HepG2 (cell line): Measurements from ENCODE around the gene CAMTA1. TPM values are rescaled to one million over a fixed set of nuclear protein-coding genes. Genes with fewer than 3 reads are reported as not detected.

Experiments used
- ATAC-seq: fragments of 200-7000 bp; cut with Tn5 transposase; 3 replicates; pipeline ENCODE4 v1.9.1; 2020; ENCODE audit warnings: mild to moderate bottlenecking, moderate library complexity
- BruUV-seq: library from RNA; stranded (reverse); fragments of 400-500 nt; replicated peaks from 2 replicates; lab custom pipeline; 2021; lab: Mats Ljungman, UMichigan
- CTCF ChIA-PET: fragments of 300-600 bp; formaldehyde crosslinking; extraction: SDS; loops from one replicate; lab custom pipeline; 2021; ENCODE audit warnings: low total read pairs, inconsistent platforms, low intra/inter-chr PET ratio; lab: Yijun Ruan, JAX
- POLR2A ChIA-PET: fragments of 350-600 bp; sonication (Branson Sonifier 250); formaldehyde crosslinking; loops from one replicate; lab custom pipeline; 2020; ENCODE audit warnings: antibody characterized with exemption, inconsistent platforms; lab: Yijun Ruan, JAX
- DNase-seq: peaks from one replicate; pipeline ENCODE4 v3.0.0-alpha.2; 2015; ENCODE audit warnings: low spot score
- FAIRE-seq: peaks from 3 replicates; lab custom pipeline; 2011; peaks lifted over from hg19 to GRCh38; lab: Jason Lieb, UNC
- H2AFZ ChIP-seq: one replicate; pipeline ENCODE4 v1.6.1; 2011; ENCODE audit warnings: low read length, inconsistent platforms
- H3K27ac ChIP-seq: fragments of 300-600 bp; 3 replicates; pipeline ENCODE4 v1.8.0; 2011; ENCODE audit warnings: mixed run types, mild to moderate bottlenecking, mixed read lengths, low read length, inconsistent platforms; ENCODE audit not compliant: insufficient read depth; ENCODE audit errors: extremely low read length
- H3K27me3 ChIP-seq, 2 experiments: fragments of 200-600 bp in 1 of 2; 2 replicates in 1 of 2; 3 replicates in 1 of 2; pipeline versions ENCODE4 v1.6.0 to v1.8.0; 2011; ENCODE audit warnings: low read length in 2 of 2, mild to moderate bottlenecking in 2 of 2, moderate library complexity in 2 of 2, inconsistent platforms in 1 of 2; ENCODE audit not compliant: insufficient read depth in 2 of 2, control insufficient read depth in 1 of 2
- H3K36me3 ChIP-seq, 2 experiments: fragments of 200-600 bp in 1 of 2; replicated peaks in 1 of 2; 2 replicates in 1 of 2; 3 replicates in 1 of 2; pipeline versions ENCODE4 v1.5.1 to v1.8.0; 2011; ENCODE audit warnings: low read length in 2 of 2, inconsistent platforms in 1 of 2; ENCODE audit not compliant: insufficient read depth in 2 of 2, control insufficient read depth in 1 of 2
- H3K4me1 ChIP-seq: 2 replicates; pipeline ENCODE4 v1.5.1; 2012; ENCODE audit warnings: low read length, inconsistent platforms; ENCODE audit not compliant: insufficient read depth
- H3K4me2 ChIP-seq: 2 replicates; pipeline ENCODE4 v1.6.0; 2011; ENCODE audit warnings: low read depth, low read length, inconsistent platforms
- H3K4me3 ChIP-seq, 3 experiments: fragments of 200-600 bp in 1 of 3; sonication (generic), shearing (Covaris generic) in 1 of 3; replicated peaks in 1 of 3; 2 replicates each; pipeline ENCODE4 v1.5.1; 2011 to 2016; ENCODE audit warnings: low read length in 3 of 3, inconsistent platforms in 2 of 3, low read depth in 2 of 3, mild to moderate bottlenecking in 2 of 3, control low read depth in 1 of 3, mixed read lengths in 1 of 3; ENCODE audit not compliant: insufficient read depth in 1 of 3
- H3K79me2 ChIP-seq: one replicate; pipeline ENCODE4 v1.6.1; 2011; ENCODE audit warnings: low read length, inconsistent platforms; ENCODE audit not compliant: insufficient read depth
- H3K9ac ChIP-seq: 2 replicates; pipeline ENCODE4 v1.6.0; 2011; ENCODE audit warnings: mild to moderate bottlenecking, low read depth, low read length, inconsistent platforms; ENCODE audit not compliant: insufficient read depth
- H3K9me3 ChIP-seq: 2 replicates; pipeline ENCODE4 v1.5.1; 2012; ENCODE audit warnings: mild to moderate bottlenecking, low read length
- H4K20me1 ChIP-seq: 2 replicates; pipeline ENCODE4 v1.6.0; 2011; ENCODE audit warnings: inconsistent platforms, mild to moderate bottlenecking, low read length, moderate library complexity; ENCODE audit not compliant: insufficient read depth
- TBX3 ChIP-seq: fragments of 450-650 bp; IDR thresholded peaks from 2 replicates; pipeline ENCODE4 v1.6.1; 2017; ENCODE audit warnings: antibody characterized with exemption, mild to moderate bottlenecking, inconsistent platforms, borderline replicate concordance
- WGBS: methylation state at CpG from one replicate; pipeline ENCODE4 v1.1.6; 2017; ENCODE audit warnings: low lambda C conversion rate; 5-methylcytosine and 5-hydroxymethylcytosine counted together
- in situ Hi-C: cut with HindIII; loops from 2 replicates; pipeline ENCODE4 v1.10.0; 2017; ENCODE audit warnings: low pct_unique_long_range_greater_than_20kb; ENCODE audit not compliant: extremely low pct_ligation_motif_present
- intact Hi-C: fragments of 100-400 bp; cut with micrococcal nuclease; formaldehyde crosslinking; loops from one replicate; pipeline ENCODE4 v1.10.0; 2022; ENCODE audit not compliant: unreplicated experiment
- polyA plus RNA-seq, 8 experiments: library from polyadenylated mRNA; depleted of rRNA in 3 of 8; stranded (reverse) in 7 of 8; unstranded in 1 of 8; fragments of >200 nt; fragmentation: Illumina TruSeq in 4 of 8; extraction: Trizol in 4 of 8; gene quantifications; 2 replicates each; pipeline versions ENCODE4 v1.2.1 to v1.2.3, GENCODE V29; 2011 to 2016; ENCODE audit warnings: low read depth in 4 of 8, missing spikeins in 1 of 8, mixed read lengths in 1 of 8; ENCODE audit not compliant: insufficient read depth in 1 of 8
- total RNA-seq, 5 experiments: library from RNA; depleted of rRNA; stranded (reverse); fragments of >200 nt; fragmentation: Illumina TruSeq; extraction: Trizol; gene quantifications; 2 replicates each; pipeline ENCODE4 v1.2.3, GENCODE V29; 2016; ENCODE audit warnings: low read depth in 1 of 5
- TF ChIP-seq, protein P1 (sequence below), 2 experiments: fragments of 450-650 bp in 1 of 2; sonication (generic) in 1 of 2; formaldehyde crosslinking in 1 of 2; IDR thresholded peaks; 2 replicates each; pipeline versions ENCODE4 v1.6.1 to v1.8.0; 2016 to 2022; ENCODE audit warnings: antibody characterized with exemption in 1 of 2, mild to moderate bottlenecking in 1 of 2, missing genetic modification reagents in 1 of 2
- TF ChIP-seq, protein P2 (sequence below): sonication (generic); formaldehyde crosslinking; IDR thresholded peaks from 2 replicates; pipeline ENCODE4 v1.5.0; 2020; ENCODE audit warnings: missing genetic modification reagents

CAMTA1 gene
- total and polyA plus RNA-seq, 2 of the 13 experiments (the other 11 are each of a cell fraction or from before 2014, with no cell fraction given): 25.0 to 36.4 TPM

DNA sequence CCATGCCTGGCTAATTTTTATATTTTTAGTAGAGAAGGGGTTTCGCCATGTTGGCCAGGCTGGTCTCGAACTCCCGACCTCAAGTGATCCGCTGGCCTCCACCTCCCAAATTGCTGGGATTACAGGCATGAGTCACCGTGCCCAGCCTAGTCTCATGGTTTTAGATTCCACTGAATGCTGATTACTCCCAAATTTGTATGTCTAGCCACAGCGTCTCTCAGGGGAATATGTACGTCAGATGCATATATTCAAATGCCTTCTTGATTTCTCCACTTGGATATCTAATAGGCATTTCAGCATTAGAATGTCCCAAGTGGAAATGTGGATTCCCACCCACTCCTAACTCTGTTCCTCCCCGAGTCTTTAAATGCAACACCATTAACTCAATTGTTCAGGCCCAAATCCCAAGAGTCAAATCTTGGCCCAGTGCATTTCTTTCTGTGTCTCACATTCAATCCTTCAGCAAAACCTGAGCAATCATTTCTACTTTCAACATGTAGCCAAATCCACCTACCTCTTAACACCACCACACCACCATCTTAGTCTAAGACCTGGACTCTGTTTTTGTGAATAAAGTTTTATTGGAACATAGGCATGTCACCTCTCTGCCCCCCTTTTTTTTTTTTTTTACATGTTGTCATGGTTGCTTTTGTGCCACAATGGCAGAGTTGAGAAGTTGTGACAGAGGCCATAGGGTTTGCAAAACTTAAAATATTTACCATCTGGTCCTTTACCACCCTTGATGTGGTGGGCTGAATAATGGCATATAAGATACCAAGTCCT is 9.8 kb upstream of the CAMTA1 start:
- TF ChIP-seq, protein P1, sequence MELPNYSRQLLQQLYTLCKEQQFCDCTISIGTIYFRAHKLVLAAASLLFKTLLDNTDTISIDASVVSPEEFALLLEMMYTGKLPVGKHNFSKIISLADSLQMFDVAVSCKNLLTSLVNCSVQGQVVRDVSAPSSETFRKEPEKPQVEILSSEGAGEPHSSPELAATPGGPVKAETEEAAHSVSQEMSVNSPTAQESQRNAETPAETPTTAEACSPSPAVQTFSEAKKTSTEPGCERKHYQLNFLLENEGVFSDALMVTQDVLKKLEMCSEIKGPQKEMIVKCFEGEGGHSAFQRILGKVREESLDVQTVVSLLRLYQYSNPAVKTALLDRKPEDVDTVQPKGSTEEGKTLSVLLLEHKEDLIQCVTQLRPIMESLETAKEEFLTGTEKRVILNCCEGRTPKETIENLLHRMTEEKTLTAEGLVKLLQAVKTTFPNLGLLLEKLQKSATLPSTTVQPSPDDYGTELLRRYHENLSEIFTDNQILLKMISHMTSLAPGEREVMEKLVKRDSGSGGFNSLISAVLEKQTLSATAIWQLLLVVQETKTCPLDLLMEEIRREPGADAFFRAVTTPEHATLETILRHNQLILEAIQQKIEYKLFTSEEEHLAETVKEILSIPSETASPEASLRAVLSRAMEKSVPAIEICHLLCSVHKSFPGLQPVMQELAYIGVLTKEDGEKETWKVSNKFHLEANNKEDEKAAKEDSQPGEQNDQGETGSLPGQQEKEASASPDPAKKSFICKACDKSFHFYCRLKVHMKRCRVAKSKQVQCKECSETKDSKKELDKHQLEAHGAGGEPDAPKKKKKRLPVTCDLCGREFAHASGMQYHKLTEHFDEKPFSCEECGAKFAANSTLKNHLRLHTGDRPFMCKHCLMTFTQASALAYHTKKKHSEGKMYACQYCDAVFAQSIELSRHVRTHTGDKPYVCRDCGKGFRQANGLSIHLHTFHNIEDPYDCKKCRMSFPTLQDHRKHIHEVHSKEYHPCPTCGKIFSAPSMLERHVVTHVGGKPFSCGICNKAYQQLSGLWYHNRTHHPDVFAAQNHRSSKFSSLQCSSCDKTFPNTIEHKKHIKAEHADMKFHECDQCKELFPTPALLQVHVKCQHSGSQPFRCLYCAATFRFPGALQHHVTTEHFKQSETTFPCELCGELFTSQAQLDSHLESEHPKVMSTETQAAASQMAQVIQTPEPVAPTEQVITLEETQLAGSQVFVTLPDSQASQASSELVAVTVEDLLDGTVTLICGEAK (IDR thresholded peaks at IDR 0.05): peak; percentile 75
- TF ChIP-seq, protein P1 (CRISPR knock-in tag; IDR thresholded peaks at IDR 0.05): no peak; the same call in 1 of the 2 replicates
- TF ChIP-seq TBX3: no peak
- TF ChIP-seq, protein P2, sequence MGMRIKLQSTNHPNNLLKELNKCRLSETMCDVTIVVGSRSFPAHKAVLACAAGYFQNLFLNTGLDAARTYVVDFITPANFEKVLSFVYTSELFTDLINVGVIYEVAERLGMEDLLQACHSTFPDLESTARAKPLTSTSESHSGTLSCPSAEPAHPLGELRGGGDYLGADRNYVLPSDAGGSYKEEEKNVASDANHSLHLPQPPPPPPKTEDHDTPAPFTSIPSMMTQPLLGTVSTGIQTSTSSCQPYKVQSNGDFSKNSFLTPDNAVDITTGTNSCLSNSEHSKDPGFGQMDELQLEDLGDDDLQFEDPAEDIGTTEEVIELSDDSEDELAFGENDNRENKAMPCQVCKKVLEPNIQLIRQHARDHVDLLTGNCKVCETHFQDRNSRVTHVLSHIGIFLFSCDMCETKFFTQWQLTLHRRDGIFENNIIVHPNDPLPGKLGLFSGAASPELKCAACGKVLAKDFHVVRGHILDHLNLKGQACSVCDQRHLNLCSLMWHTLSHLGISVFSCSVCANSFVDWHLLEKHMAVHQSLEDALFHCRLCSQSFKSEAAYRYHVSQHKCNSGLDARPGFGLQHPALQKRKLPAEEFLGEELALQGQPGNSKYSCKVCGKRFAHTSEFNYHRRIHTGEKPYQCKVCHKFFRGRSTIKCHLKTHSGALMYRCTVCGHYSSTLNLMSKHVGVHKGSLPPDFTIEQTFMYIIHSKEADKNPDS (CRISPR knock-in tag): no peak
- TF ChIP-seq, all 625 proteins: peak for 1
- CTCF ChIA-PET: no interaction called here
- in situ Hi-C loops: no loop called here
- ATAC-seq (no peak), FAIRE-seq (no peak), DNase-seq (no peak)
- WGBS: 71% methylated on average over 8 of the region's 8 CpGs
- H2AFZ ChIP-seq: no peak overlapping the region
- intact Hi-C loops: no loop called here
- H3K4me1 ChIP-seq: peaks cover 17% of the 10 kb centered on the region
- H3K4me2 ChIP-seq: no peak overlapping the region
- peaks cover 0 to 11% of the 10 kb centered on the region in 2 experiments; a peak in 2 of 5 replicates for H3K27me3 ChIP-seq
- H3K27ac ChIP-seq: no peak overlapping the region
- peaks cover 10% of the 10 kb centered on the region; the same call in 1 of the 2 replicates for H3K9me3 ChIP-seq
- no peak overlapping the region for H3K4me3 ChIP-seq
- POLR2A ChIA-PET: no interaction called here
- H3K9ac ChIP-seq: no peak overlapping the region
- H4K20me1 ChIP-seq: no peaks in the 10 kb centered on the region
- H3K36me3 ChIP-seq: no peaks in the 10 kb centered on the region
- H3K79me2 ChIP-seq: no peaks in the 10 kb centered on the region
- no TSS peak for BruUV-seq
